IPS-20b (cell line): Measurements from ENCODE around the gene MRGPRG.

ENCODE experiments used
- H3K27ac ChIP-seq: one replicate; pipeline ENCODE4 v1.5.1; 2013; ENCODE audit warnings: low read length
- H3K27me3 ChIP-seq: 2 replicates; pipeline ENCODE4 v1.6.1; 2013; ENCODE audit warnings: mild to moderate bottlenecking, low read length, inconsistent platforms; ENCODE audit not compliant: insufficient read depth
- H3K36me3 ChIP-seq: 2 replicates; pipeline ENCODE4 v1.6.1; 2013; ENCODE audit warnings: low read depth, mild to moderate bottlenecking, inconsistent platforms, low read length, moderate library complexity; ENCODE audit not compliant: insufficient read depth
- H3K4me1 ChIP-seq: 2 replicates; pipeline ENCODE4 v1.6.1; 2013; ENCODE audit warnings: mild to moderate bottlenecking, control low read depth, inconsistent platforms, low read length, moderate library complexity; ENCODE audit not compliant: insufficient read depth
- H3K4me3 ChIP-seq: 2 replicates; pipeline ENCODE4 v1.5.1; 2013; ENCODE audit warnings: mild to moderate bottlenecking, low read length, inconsistent platforms
- H3K9ac ChIP-seq: 2 replicates; pipeline ENCODE4 v1.6.1; 2013; ENCODE audit warnings: low read depth, mild to moderate bottlenecking, inconsistent platforms, low read length, moderate library complexity
- H3K9me3 ChIP-seq: 2 replicates; pipeline ENCODE4 v1.6.1; 2013; ENCODE audit warnings: mild to moderate bottlenecking, low read depth, low read length, inconsistent platforms; ENCODE audit not compliant: insufficient read depth

The MRGPRG gene

GRCh38 chr11:3231851-3232744 is 13.5 kb upstream of the MRGPRG start, which contains the start of gene MRGPRE:
MRGPRE (minus strand) TSS chr11:3232417; CDS start chr11:3228799, 3,618 bp downstream.
- Histone ChIP-seq H3K4me3 (no peak within 1 kb of the TSS), H3K9ac (no peak within 1 kb of the TSS), H3K36me3 (no peaks in the 10 kb centered on the region), H3K27me3 (no peaks in the 10 kb centered on the region), H3K9me3 (no peaks in the 10 kb centered on the region), H3K4me1 (no peaks in the 10 kb centered on the region), H3K27ac (no peak within 1 kb of the TSS)

DNA sequence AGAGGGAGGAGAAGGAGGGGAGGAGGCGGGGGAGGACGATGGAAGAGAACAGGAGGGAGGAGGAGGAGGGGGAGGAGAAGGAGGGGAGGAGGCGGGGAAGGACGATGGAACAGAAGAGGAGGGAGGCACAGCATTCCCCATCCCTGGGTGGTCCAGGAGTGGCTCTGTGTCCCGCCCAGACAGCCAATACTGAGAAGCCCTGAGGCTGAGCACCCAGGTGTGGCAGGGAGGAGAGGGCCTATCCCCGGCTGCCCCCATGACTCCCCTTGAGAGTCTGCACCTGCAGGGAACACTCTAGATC is 12.9 kb upstream of the MRGPRG start:
- no peak overlapping the region for H3K9ac ChIP-seq

DNA sequence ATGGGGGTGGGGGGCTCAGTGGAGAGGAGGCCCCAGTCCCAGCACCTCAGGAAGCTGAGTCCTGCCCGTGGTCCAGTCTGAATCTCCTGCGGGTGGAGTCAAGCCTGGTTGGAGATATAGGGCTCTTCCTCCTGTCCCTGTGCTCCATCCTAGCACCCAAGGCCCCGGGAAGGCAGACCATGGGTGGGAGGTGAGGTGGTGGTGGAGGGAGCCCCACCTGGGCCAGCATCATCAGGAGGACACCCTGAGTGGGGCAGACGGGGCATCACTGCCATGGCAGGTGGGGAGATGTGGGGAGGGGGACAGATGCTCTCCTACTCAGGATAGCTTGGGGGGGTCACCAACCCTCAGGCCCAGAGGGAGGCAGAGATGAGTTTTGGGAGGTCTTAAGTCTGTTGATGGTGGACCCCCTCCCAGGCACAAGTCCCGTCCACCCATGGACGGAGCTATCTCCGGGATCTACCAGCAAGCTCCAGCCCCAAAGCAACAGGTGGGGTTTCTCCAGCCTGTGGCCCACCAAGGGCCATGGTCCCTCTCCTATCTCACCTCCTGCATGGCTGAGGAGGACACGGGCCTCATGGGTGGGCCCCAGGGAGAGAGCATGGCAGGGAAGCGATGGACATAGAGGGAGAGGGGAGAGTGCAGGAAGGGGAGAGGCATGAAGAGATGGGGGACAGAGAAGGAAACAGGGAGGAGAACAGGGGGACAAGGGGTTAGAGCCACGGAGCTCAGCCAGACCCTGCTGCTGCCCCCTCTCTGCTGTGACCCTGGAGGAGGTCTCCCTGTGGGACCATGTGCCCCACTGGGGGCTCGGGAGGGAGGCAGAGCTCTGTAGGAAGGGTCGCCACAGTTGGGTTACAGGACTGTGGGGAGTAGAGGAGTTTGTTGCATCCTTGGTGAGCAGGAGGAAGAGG is 12.3 kb upstream of the MRGPRG start:
- H3K9me3 ChIP-seq: no peaks in the 10 kb centered on the region

More for the DNA sequence above, 12.9 kb upstream of the MRGPRG start:
- H3K36me3 ChIP-seq: no peaks in the 10 kb centered on the region
- H3K27ac ChIP-seq: no peak overlapping the region
- no peaks in the 10 kb centered on the region for H3K9me3 ChIP-seq
- H3K4me3 ChIP-seq: no peak overlapping the region
- H3K4me1 ChIP-seq: no peaks in the 10 kb centered on the region
- H3K27me3 ChIP-seq: no peaks in the 10 kb centered on the region

DNA sequence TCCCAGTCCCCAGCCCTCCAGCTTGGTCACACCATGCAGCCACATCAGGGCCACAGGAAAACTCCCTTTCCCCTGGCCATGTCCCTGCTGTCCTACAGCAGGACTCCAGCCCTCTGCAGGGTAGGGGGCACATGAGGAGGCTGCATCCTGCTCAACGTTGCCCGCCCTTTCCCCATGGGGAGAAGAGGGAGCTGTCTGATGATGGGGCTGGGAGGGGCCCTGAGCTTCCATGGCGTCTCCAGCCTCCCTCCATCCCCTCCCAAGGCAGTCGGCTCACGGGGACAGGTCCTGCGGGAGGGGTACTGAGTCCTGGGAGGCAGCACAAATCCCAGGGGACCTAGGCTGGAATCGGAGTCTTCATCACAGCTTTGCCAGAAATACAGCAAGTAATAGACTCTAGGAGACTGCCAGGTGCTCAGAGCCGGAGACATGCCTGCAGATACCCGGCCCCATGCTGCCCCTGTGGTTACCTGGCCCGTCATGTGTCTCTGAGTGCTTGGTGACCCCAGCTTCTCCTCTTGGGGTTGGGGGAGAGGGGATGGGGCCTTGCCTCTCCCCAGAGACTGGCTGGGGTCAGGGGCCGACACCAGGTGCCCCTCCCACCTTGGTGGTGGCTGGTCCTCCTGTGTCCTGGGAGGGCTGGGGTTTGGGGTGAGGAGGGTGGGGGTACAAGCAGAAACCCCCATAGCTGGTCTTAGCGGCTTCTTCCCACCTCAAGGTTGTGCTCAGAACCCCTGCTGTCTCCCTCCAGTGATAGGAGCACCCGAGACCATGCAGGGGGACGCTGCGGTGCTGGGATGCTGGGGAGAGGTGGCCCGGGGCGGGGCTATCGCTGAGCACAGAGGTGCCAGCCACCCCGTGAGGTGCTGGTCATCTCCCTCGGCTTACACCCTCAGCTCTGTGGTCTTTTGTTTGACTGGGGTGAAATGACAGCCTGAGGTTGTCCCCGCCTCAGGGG is 11.3 kb upstream of the MRGPRG start:
- Histone ChIP-seq H3K4me1 (no peaks in the 10 kb centered on the region), H3K27ac (no peak overlapping the region), H3K9ac (no peak overlapping the region), H3K36me3 (no peaks in the 10 kb centered on the region), H3K4me3 (no peak overlapping the region), H3K9me3 (no peaks in the 10 kb centered on the region), H3K27me3 (no peaks in the 10 kb centered on the region)

More for the DNA sequence above, 12.3 kb upstream of the MRGPRG start:
- no peak overlapping the region for H3K9ac ChIP-seq
- H3K4me3 ChIP-seq: no peak overlapping the region
- no peaks in the 10 kb centered on the region for H3K27me3 ChIP-seq
- no peaks in the 10 kb centered on the region for H3K4me1 ChIP-seq
- H3K36me3 ChIP-seq: no peaks in the 10 kb centered on the region
- no peak overlapping the region for H3K27ac ChIP-seq

DNA sequence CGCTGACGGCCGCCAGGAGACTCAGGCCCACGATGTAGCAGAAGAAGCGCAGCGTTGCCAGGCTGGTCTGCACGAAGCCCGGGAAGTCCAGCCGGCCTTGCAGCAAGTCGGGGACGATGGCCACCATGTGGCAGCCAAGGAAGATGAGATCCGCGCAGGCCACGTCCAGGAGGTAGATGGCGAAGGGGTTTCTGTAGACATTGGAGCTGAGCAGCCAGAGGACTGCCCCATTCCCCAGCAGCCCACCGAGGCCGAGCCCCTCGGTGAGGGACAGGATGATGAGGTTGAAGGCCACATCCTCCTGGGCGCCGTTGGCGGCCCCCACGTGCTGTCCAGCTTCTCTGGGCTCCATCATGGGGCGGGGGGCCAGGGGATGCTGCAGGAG is 9.8 kb upstream of the MRGPRG start:
- H3K9ac ChIP-seq: no peak overlapping the region
- no peaks in the 10 kb centered on the region for H3K27me3 ChIP-seq
- H3K9me3 ChIP-seq: no peaks in the 10 kb centered on the region
- no peaks in the 10 kb centered on the region for H3K36me3 ChIP-seq
- H3K4me3 ChIP-seq: no peak overlapping the region
- no peak overlapping the region for H3K27ac ChIP-seq
- H3K4me1 ChIP-seq: peaks cover 4% of the 10 kb centered on the region; the same call in 1 of the 2 replicates

GRCh38 chr11:3227568-3228444 is 9.2 kb upstream of the MRGPRG start:
- Histone ChIP-seq H3K27ac (no peak overlapping the region), H3K4me1 (peaks cover 4% of the 10 kb centered on the region; the same call in 1 of the 2 replicates), H3K4me3 (no peak overlapping the region), H3K9me3 (no peaks in the 10 kb centered on the region), H3K9ac (no peak overlapping the region), H3K36me3 (no peaks in the 10 kb centered on the region), H3K27me3 (no peaks in the 10 kb centered on the region)

DNA sequence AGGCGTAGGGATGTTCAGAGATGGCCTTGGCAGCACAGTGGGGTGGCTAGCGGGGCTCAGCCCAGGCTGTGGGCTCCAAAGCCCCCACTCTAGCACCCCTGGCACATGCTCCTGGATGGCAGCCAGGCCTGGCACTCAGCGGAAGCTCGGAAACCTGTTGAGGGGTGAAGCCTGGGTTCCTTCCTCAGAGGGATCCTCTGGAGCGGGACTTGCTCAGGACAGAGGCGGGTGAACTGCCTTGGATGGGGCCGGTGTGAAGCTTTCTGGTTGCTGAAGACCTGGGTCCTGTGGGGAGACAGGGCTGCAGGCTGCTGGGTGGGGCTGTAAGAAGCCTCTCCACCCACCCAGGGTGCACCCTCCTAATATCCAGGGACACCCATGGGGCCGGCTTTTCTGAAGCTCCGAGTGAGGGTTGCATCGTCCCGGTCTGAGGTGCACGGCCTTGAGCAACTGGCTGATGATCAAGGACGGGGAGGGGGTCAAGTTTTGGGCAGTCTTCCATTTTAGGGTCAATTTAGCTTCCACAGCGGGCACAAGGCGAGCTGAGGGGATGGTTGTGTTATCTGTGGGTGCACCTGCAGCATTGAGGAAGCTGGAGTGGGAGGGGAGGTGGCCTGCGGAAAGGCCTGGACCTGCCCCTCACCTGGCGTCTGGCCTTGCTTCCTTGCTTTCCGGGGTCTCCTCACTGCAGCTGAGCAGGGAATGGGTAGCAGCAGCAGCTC is 8.4 kb upstream of the MRGPRG start:
- Histone ChIP-seq H3K36me3 (no peaks in the 10 kb centered on the region), H3K9ac (no peak overlapping the region), H3K4me3 (no peak overlapping the region), H3K9me3 (no peaks in the 10 kb centered on the region), H3K4me1 (peaks cover 4% of the 10 kb centered on the region; the same call in 1 of the 2 replicates), H3K27ac (no peak overlapping the region), H3K27me3 (no peaks in the 10 kb centered on the region)

- H3K36me3 ChIP-seq: no peaks in the 10 kb centered on the region
- H3K4me1 ChIP-seq: peaks cover 4% of the 10 kb centered on the region; the same call in 1 of the 2 replicates
Measured at GRCh38 chr11:3225826-3226750, 7.5 kb upstream of the MRGPRG start.

GRCh38 chr11:3225159-3225758 is 6.6 kb upstream of the MRGPRG start:
- H3K36me3 ChIP-seq: no peaks in the 10 kb centered on the region
- H3K27me3 ChIP-seq: no peaks in the 10 kb centered on the region
- no peak overlapping the region for H3K27ac ChIP-seq
- H3K9me3 ChIP-seq: no peaks in the 10 kb centered on the region
- H3K4me1 ChIP-seq: peaks cover 4% of the 10 kb centered on the region; the same call in 1 of the 2 replicates
- H3K9ac ChIP-seq: no peak overlapping the region
- no peak overlapping the region for H3K4me3 ChIP-seq

More at GRCh38 chr11:3225826-3226750, 7.5 kb upstream of the MRGPRG start:
- H3K4me3 ChIP-seq: no peak overlapping the region
- no peak overlapping the region for H3K9ac ChIP-seq
- no peak overlapping the region for H3K27ac ChIP-seq
- no peaks in the 10 kb centered on the region for H3K9me3 ChIP-seq
- H3K27me3 ChIP-seq: no peaks in the 10 kb centered on the region
